ENCODE data around the gene ATXN1.

Gene ATXN1

GRCh38 chr6:16288163-16288562 is 473.1 kb downstream of the ATXN1 start:
- Histone ChIP-seq H3K4me1 (ENCODE audit: control insufficient read depth in 1 of 2, insufficient read depth in 2 of 2, low read length in 2 of 2) (no peaks in the 10 kb centered on the region), H3K27me3 (ENCODE audit: low read depth, low read length) (no peaks in the 10 kb centered on the region), H3K36me3 (ENCODE audit: control insufficient read depth in 1 of 2, insufficient read depth in 2 of 2, low read length in 2 of 2) (no peaks in the 10 kb centered on the region), H3K4me3 (ENCODE audit: low read depth in 1 of 2, low read length in 2 of 2) (no peak overlapping the region), H3K9me3 (ENCODE audit: control insufficient read depth in 1 of 2, low read length in 2 of 2) (no peaks in the 10 kb centered on the region), H3K27ac (ENCODE audit: low read length) (no peak overlapping the region)

- Histone ChIP-seq H3K27me3 (ENCODE audit: low read depth, low read length) (no peaks in the 10 kb centered on the region), H3K9me3 (ENCODE audit: control insufficient read depth in 1 of 2, low read length in 2 of 2) (no peaks in the 10 kb centered on the region), H3K4me1 (ENCODE audit: control insufficient read depth in 1 of 2, insufficient read depth in 2 of 2, low read length in 2 of 2) (no peaks in the 10 kb centered on the region), H3K4me3 (ENCODE audit: low read depth in 1 of 2, low read length in 2 of 2) (no peak overlapping the region), H3K36me3 (ENCODE audit: control insufficient read depth in 1 of 2, insufficient read depth in 2 of 2, low read length in 2 of 2) (no peaks in the 10 kb centered on the region), H3K27ac (ENCODE audit: low read length) (no peak overlapping the region)
Observed at GRCh38 chr6:16286151-16286522, 475.1 kb downstream of the ATXN1 start.

GRCh38 chr6:16285467-16286150 is 475.7 kb downstream of the ATXN1 start:
- no peaks in the 10 kb centered on the region for H3K27me3 ChIP-seq (ENCODE audit: low read depth, low read length)
- no peak overlapping the region for H3K27ac ChIP-seq (ENCODE audit: low read length)
- H3K36me3 ChIP-seq (ENCODE audit: control insufficient read depth in 1 of 2, insufficient read depth in 2 of 2, low read length in 2 of 2): no peaks in the 10 kb centered on the region
- H3K4me1 ChIP-seq (ENCODE audit: control insufficient read depth in 1 of 2, insufficient read depth in 2 of 2, low read length in 2 of 2): no peaks in the 10 kb centered on the region
- H3K4me3 ChIP-seq (ENCODE audit: low read depth in 1 of 2, low read length in 2 of 2): no peak overlapping the region
- H3K9me3 ChIP-seq (ENCODE audit: control insufficient read depth in 1 of 2, low read length in 2 of 2): no peaks in the 10 kb centered on the region

GRCh38 chr6:16284472-16284871 is 476.8 kb downstream of the ATXN1 start:
- H3K27ac ChIP-seq (ENCODE audit: low read length): no peak overlapping the region
- no peak overlapping the region for H3K4me3 ChIP-seq (ENCODE audit: low read depth in 1 of 2, low read length in 2 of 2)
- no peaks in the 10 kb centered on the region for H3K9me3 ChIP-seq (ENCODE audit: control insufficient read depth in 1 of 2, low read length in 2 of 2)
- H3K36me3 ChIP-seq (ENCODE audit: control insufficient read depth in 1 of 2, insufficient read depth in 2 of 2, low read length in 2 of 2): no peaks in the 10 kb centered on the region
- no peaks in the 10 kb centered on the region for H3K27me3 ChIP-seq (ENCODE audit: low read depth, low read length)
- H3K4me1 ChIP-seq (ENCODE audit: control insufficient read depth in 1 of 2, insufficient read depth in 2 of 2, low read length in 2 of 2): no peaks in the 10 kb centered on the region

- no peaks in the 10 kb centered on the region for H3K36me3 ChIP-seq (ENCODE audit: control insufficient read depth in 1 of 2, insufficient read depth in 2 of 2, low read length in 2 of 2)
- H3K27ac ChIP-seq (ENCODE audit: low read length): no peak overlapping the region
- no peaks in the 10 kb centered on the region for H3K27me3 ChIP-seq (ENCODE audit: low read depth, low read length)
- H3K4me3 ChIP-seq (ENCODE audit: low read depth in 1 of 2, low read length in 2 of 2): no peak overlapping the region
- no peaks in the 10 kb centered on the region for H3K4me1 ChIP-seq (ENCODE audit: control insufficient read depth in 1 of 2, insufficient read depth in 2 of 2, low read length in 2 of 2)
- H3K9me3 ChIP-seq (ENCODE audit: control insufficient read depth in 1 of 2, low read length in 2 of 2): no peaks in the 10 kb centered on the region
Observed at GRCh38 chr6:16282370-16282769, 478.9 kb downstream of the ATXN1 start.

- peaks cover 0 to 6% of the 10 kb centered on the region in 2 donors for H3K4me1 ChIP-seq (ENCODE audit: control insufficient read depth in 1 of 2, insufficient read depth in 2 of 2, low read length in 2 of 2)
- H3K9me3 ChIP-seq (ENCODE audit: control insufficient read depth in 1 of 2, low read length in 2 of 2): no peaks in the 10 kb centered on the region
- H3K36me3 ChIP-seq (ENCODE audit: control insufficient read depth in 1 of 2, insufficient read depth in 2 of 2, low read length in 2 of 2): no peaks in the 10 kb centered on the region
- H3K4me3 ChIP-seq (ENCODE audit: low read depth in 1 of 2, low read length in 2 of 2): no peak overlapping the region
- no peak overlapping the region for H3K27ac ChIP-seq (ENCODE audit: low read length)
- H3K27me3 ChIP-seq (ENCODE audit: low read depth, low read length): no peaks in the 10 kb centered on the region
Observed at GRCh38 chr6:16279243-16279642, 482.0 kb downstream of the ATXN1 start.

GRCh38 chr6:16278750-16279149 is 482.5 kb downstream of the ATXN1 start:
- Histone ChIP-seq H3K4me1 (ENCODE audit: control insufficient read depth in 1 of 2, insufficient read depth in 2 of 2, low read length in 2 of 2) (peaks cover 0 to 6% of the 10 kb centered on the region in 2 donors), H3K4me3 (ENCODE audit: low read depth in 1 of 2, low read length in 2 of 2) (no peak overlapping the region), H3K27ac (ENCODE audit: low read length) (no peak overlapping the region), H3K36me3 (ENCODE audit: control insufficient read depth in 1 of 2, insufficient read depth in 2 of 2, low read length in 2 of 2) (no peaks in the 10 kb centered on the region), H3K27me3 (ENCODE audit: low read depth, low read length) (no peaks in the 10 kb centered on the region), H3K9me3 (ENCODE audit: control insufficient read depth in 1 of 2, low read length in 2 of 2) (no peaks in the 10 kb centered on the region)

GRCh38 chr6:16278048-16278724 is 483.1 kb downstream of the ATXN1 start:
- no peak overlapping the region for H3K27ac ChIP-seq (ENCODE audit: low read length)
- H3K4me3 ChIP-seq (ENCODE audit: low read depth in 1 of 2, low read length in 2 of 2): no peak overlapping the region

GRCh38 chr6:16277101-16277981 is 483.9 kb downstream of the ATXN1 start:
- no peaks in the 10 kb centered on the region for H3K36me3 ChIP-seq (ENCODE audit: control insufficient read depth in 1 of 2, insufficient read depth in 2 of 2, low read length in 2 of 2)
- no peaks in the 10 kb centered on the region for H3K27me3 ChIP-seq (ENCODE audit: low read depth, low read length)
- H3K9me3 ChIP-seq (ENCODE audit: control insufficient read depth in 1 of 2, low read length in 2 of 2): no peaks in the 10 kb centered on the region
- H3K27ac ChIP-seq (ENCODE audit: low read length): no peak overlapping the region
- H3K4me1 ChIP-seq (ENCODE audit: control insufficient read depth in 1 of 2, insufficient read depth in 2 of 2, low read length in 2 of 2): peaks cover 0 to 14% of the 10 kb centered on the region in 2 donors
- peak overlapping the region in 1 of 2 donors; percentile 23 for H3K4me3 ChIP-seq (ENCODE audit: low read depth in 1 of 2, low read length in 2 of 2)

More at GRCh38 chr6:16278048-16278724, 483.1 kb downstream of the ATXN1 start:
- no peaks in the 10 kb centered on the region for H3K27me3 ChIP-seq (ENCODE audit: low read depth, low read length)
- H3K4me1 ChIP-seq (ENCODE audit: control insufficient read depth in 1 of 2, insufficient read depth in 2 of 2, low read length in 2 of 2): peaks cover 0 to 10% of the 10 kb centered on the region in 2 donors
- H3K9me3 ChIP-seq (ENCODE audit: control insufficient read depth in 1 of 2, low read length in 2 of 2): no peaks in the 10 kb centered on the region
- H3K36me3 ChIP-seq (ENCODE audit: control insufficient read depth in 1 of 2, insufficient read depth in 2 of 2, low read length in 2 of 2): no peaks in the 10 kb centered on the region

GRCh38 chr6:16274885-16275589 is 486.2 kb downstream of the ATXN1 start:
- no peaks in the 10 kb centered on the region for H3K27me3 ChIP-seq (ENCODE audit: low read depth, low read length)

GRCh38 chr6:16274483-16274882 is 486.8 kb downstream of the ATXN1 start:
- Histone ChIP-seq H3K9me3 (ENCODE audit: control insufficient read depth in 1 of 2, low read length in 2 of 2) (no peaks in the 10 kb centered on the region), H3K4me3 (ENCODE audit: low read depth in 1 of 2, low read length in 2 of 2) (no peak overlapping the region), H3K4me1 (ENCODE audit: control insufficient read depth in 1 of 2, insufficient read depth in 2 of 2, low read length in 2 of 2) (peaks cover 0 to 14% of the 10 kb centered on the region in 2 donors), H3K27me3 (ENCODE audit: low read depth, low read length) (no peaks in the 10 kb centered on the region), H3K27ac (ENCODE audit: low read length) (no peak overlapping the region), H3K36me3 (ENCODE audit: control insufficient read depth in 1 of 2, insufficient read depth in 2 of 2, low read length in 2 of 2) (no peaks in the 10 kb centered on the region)

More at GRCh38 chr6:16274885-16275589, 486.2 kb downstream of the ATXN1 start:
- Histone ChIP-seq H3K36me3 (ENCODE audit: control insufficient read depth in 1 of 2, insufficient read depth in 2 of 2, low read length in 2 of 2) (no peaks in the 10 kb centered on the region), H3K4me3 (ENCODE audit: low read depth in 1 of 2, low read length in 2 of 2) (no peak overlapping the region), H3K4me1 (ENCODE audit: control insufficient read depth in 1 of 2, insufficient read depth in 2 of 2, low read length in 2 of 2) (peaks cover 0 to 14% of the 10 kb centered on the region in 2 donors), H3K27ac (ENCODE audit: low read length) (no peak overlapping the region), H3K9me3 (ENCODE audit: control insufficient read depth in 1 of 2, low read length in 2 of 2) (no peaks in the 10 kb centered on the region)

Data from muscle layer of duodenum (tissue), 2 donors.